Left lung (tissue), 10 donors: ENCODE data around the gene ALS2. TPM values are rescaled to one million over a fixed set of nuclear protein-coding genes. Genes with fewer than 3 reads are reported as not detected.
"Not testable (repeated sequence)": the region's sequence is repeated elsewhere in the genome, so short reads cannot be mapped to it uniquely, and the experiment has no call there.

Experiments used
- ATAC-seq: fragments of 200-7000 bp; cut with Tn5 transposase; one replicate; pipeline ENCODE4 v1.9.1; 2020; ENCODE audit warnings: moderate library complexity
- DNase-seq, 4 donors: peaks; one replicate each; pipeline ENCODE4 v3.0.0-alpha.2; 2013 to 2020
- H3K27ac ChIP-seq, 2 donors: fragments of 200-600 bp; sonication (generic) in 1 of 2; one replicate each; pipeline versions ENCODE4 v1.5.0 to v1.8.0; 2020 to 2021
- H3K27me3 ChIP-seq, 2 donors: fragments of 200-600 bp; sonication (generic) in 1 of 2; one replicate each; pipeline versions ENCODE4 v1.5.0 to v1.8.0; 2020 to 2021
- H3K36me3 ChIP-seq, 2 donors: fragments of 200-600 bp; sonication (generic) in 1 of 2; one replicate each; pipeline versions ENCODE4 v1.5.0 to v1.8.0; 2020 to 2021
- H3K4me1 ChIP-seq, 2 donors: fragments of 200-600 bp; one replicate each; pipeline ENCODE4 v1.8.0; 2021
- H3K4me3 ChIP-seq, 2 donors: fragments of 200-600 bp; sonication (generic) in 1 of 2; one replicate each; pipeline versions ENCODE4 v1.5.0 to v1.8.0; 2020 to 2021; ENCODE audit warnings: mild to moderate bottlenecking in 1 of 2
- H3K9me3 ChIP-seq, 2 donors: fragments of 200-600 bp; sonication (generic) in 1 of 2; one replicate each; pipeline versions ENCODE4 v1.5.0 to v1.8.0; 2020 to 2021
- CTCF ChIP-seq, 2 donors: fragments of 200-600 bp; sonication (generic) in 1 of 2; IDR thresholded peaks; one replicate each; pipeline versions ENCODE4 v1.5.0 to v1.8.0; 2021; ENCODE audit warnings: antibody characterized with exemption in 2 of 2
- intact Hi-C, 2 donors: fragments of 100-400 bp; cut with DNase I; formaldehyde crosslinking; loops; one replicate each; pipeline versions ENCODE4 v1.11.2 to v1.14.2; 2022
- polyA plus RNA-seq, 6 donors: library from polyadenylated mRNA; unstranded; fragments of 120-200 nt; gene quantifications; one replicate each; pipeline ENCODE4 v1.2.1, GENCODE V29; 2013; ENCODE audit not compliant: insufficient read length in 6 of 6
- total RNA-seq, 2 donors: library from RNA; stranded (reverse); fragmentation: NEBNext Ultra II Directional; extraction: Animal tissue kit (Norgen Biotek cat#: 25700); gene quantifications; one replicate each; pipeline ENCODE4 v1.2.1, GENCODE V29; 2021
- donor health status: DM: no; HTN: yes; CAD: no.
- donor health status: DM: no; HTN: no; CAD: no.

Gene ALS2
- total and polyA plus RNA-seq, 8 donors = 22.9 to 31.0 (median 28.4) TPM

DNA sequence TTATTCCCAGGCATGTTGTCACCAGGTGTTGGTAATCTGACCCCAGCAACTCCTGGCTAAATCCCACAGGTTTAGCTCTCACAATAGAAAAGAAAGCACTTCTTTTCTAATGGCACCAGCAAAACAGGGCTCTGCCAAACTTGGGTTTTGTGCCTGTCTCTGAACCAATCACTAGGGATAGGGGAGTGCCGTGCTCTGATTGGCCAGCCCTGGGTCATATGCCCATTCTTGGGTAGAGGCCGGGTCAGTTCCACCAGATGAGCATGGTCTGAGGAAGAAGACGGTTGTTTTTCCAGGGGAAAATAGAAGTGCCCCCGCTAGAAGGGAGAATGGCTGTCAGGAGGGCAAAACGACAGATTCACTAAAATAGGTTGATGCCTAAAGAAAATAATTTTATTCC is 40.3 kb upstream of the ALS2 start:
- no peaks in the 10 kb centered on the region for H3K9me3 ChIP-seq
- no peak overlapping the region for H3K27ac ChIP-seq
- H3K4me1 ChIP-seq = no peaks in the 10 kb centered on the region
- ATAC-seq (no peak), DNase-seq (no peak)
- no peak overlapping the region for H3K4me3 ChIP-seq
- no peaks in the 10 kb centered on the region for H3K27me3 ChIP-seq
- TF ChIP-seq CTCF (IDR thresholded peaks at IDR 0.05) = no peak
- no peaks in the 10 kb centered on the region for H3K36me3 ChIP-seq
- intact Hi-C loops = no loop called here

GRCh38 chr2:201820383-201821007 is 39.8 kb upstream of the ALS2 start:
- TF ChIP-seq CTCF (IDR thresholded peaks at IDR 0.05) = no peak

GRCh38 chr2:201816657-201817575 is 36.2 kb upstream of the ALS2 start:
- Histone ChIP-seq H3K27me3 (no peaks in the 10 kb centered on the region), H3K4me3 (no peak overlapping the region), H3K36me3 (no peaks in the 10 kb centered on the region), H3K27ac (no peak overlapping the region), H3K9me3 (no peaks in the 10 kb centered on the region), H3K4me1 (no peaks in the 10 kb centered on the region)
- intact Hi-C loops = no loop called here
- no peak for DNase-seq
- ATAC-seq = no peak
- TF ChIP-seq CTCF (IDR thresholded peaks at IDR 0.05) = no peak

More at GRCh38 chr2:201820383-201821007, 39.8 kb upstream of the ALS2 start:
- no peaks in the 10 kb centered on the region for H3K27me3 ChIP-seq
- H3K4me3 ChIP-seq = no peak overlapping the region
- H3K36me3 ChIP-seq = no peaks in the 10 kb centered on the region
- intact Hi-C loops = no loop called here
- no peaks in the 10 kb centered on the region for H3K4me1 ChIP-seq
- DNase-seq (no peak), ATAC-seq (no peak)
- H3K27ac ChIP-seq = no peak overlapping the region
- H3K9me3 ChIP-seq = no peaks in the 10 kb centered on the region

- H3K4me3 ChIP-seq = no peak overlapping the region
- no peaks in the 10 kb centered on the region for H3K27me3 ChIP-seq
- no peak overlapping the region for H3K27ac ChIP-seq
- DNase-seq = no peak
- H3K4me1 ChIP-seq = no peaks in the 10 kb centered on the region
- no peaks in the 10 kb centered on the region for H3K36me3 ChIP-seq
- no peak for ATAC-seq
- intact Hi-C loops = no loop called here
- H3K9me3 ChIP-seq = no peaks in the 10 kb centered on the region
- no peak for TF ChIP-seq CTCF (IDR thresholded peaks at IDR 0.05)
Measured at GRCh38 chr2:201813996-201814760, 33.4 kb upstream of the ALS2 start.

- H3K9me3 ChIP-seq, H3K4me1 ChIP-seq, ATAC-seq, intact Hi-C loops, H3K27me3 ChIP-seq, H3K36me3 ChIP-seq, H3K27ac ChIP-seq, DNase-seq, H3K4me3 ChIP-seq: not testable (repeated sequence)
Measured at GRCh38 chr2:201810604-201811003, 29.9 kb upstream of the ALS2 start.
